HepG2 (cell line): ENCODE data around the gene RPL35.

ENCODE experiments used
- BRD4 ChIP-seq: sonication (generic); formaldehyde crosslinking; IDR thresholded peaks from 2 replicates; pipeline ENCODE4 v1.4.0; 2020; ENCODE audit warnings: missing genetic modification reagents
- FOSL1 ChIP-seq: sonication (generic); formaldehyde crosslinking; IDR thresholded peaks from 2 replicates; pipeline ENCODE4 v1.9.0; 2021; ENCODE audit warnings: missing genetic modification reagents, borderline replicate concordance
- TF ChIP-seq, protein P1 (sequence below): sonication (generic); formaldehyde crosslinking; IDR thresholded peaks from 2 replicates; pipeline ENCODE4 v1.5.0; 2020; ENCODE audit warnings: mild to moderate bottlenecking, missing genetic modification reagents, moderate library complexity

DNA sequence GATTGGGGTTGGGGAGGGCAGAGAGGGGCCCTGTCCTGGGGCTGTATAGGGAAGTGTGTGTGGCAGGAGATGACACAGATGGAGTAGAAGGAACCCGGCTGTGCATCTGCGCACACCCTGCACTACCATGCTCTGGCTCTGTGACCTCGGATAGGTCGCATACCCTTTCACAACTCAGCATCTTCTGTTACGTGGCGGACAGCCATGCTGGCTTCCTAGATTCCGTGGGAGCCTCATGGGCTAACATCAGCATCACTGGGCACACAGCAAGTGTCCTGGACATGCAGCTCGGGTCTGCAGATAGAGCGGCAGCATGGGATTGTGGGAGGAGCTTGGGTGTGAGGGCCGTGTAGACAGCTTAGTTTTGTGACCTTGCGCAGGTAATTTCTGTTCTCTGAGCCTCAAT lies 9.4 kb upstream of the RPL35 start:
- TF ChIP-seq, protein P1, sequence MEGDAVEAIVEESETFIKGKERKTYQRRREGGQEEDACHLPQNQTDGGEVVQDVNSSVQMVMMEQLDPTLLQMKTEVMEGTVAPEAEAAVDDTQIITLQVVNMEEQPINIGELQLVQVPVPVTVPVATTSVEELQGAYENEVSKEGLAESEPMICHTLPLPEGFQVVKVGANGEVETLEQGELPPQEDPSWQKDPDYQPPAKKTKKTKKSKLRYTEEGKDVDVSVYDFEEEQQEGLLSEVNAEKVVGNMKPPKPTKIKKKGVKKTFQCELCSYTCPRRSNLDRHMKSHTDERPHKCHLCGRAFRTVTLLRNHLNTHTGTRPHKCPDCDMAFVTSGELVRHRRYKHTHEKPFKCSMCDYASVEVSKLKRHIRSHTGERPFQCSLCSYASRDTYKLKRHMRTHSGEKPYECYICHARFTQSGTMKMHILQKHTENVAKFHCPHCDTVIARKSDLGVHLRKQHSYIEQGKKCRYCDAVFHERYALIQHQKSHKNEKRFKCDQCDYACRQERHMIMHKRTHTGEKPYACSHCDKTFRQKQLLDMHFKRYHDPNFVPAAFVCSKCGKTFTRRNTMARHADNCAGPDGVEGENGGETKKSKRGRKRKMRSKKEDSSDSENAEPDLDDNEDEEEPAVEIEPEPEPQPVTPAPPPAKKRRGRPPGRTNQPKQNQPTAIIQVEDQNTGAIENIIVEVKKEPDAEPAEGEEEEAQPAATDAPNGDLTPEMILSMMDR (CRISPR knock-in tag), result no peak
- TF ChIP-seq BRD4 (no peak), FOSL1 (CRISPR knock-in tag) (no peak)
